ENCODE measurements around the gene TMEM86A. TPM values are rescaled to one million over a fixed set of nuclear protein-coding genes. Genes with fewer than 3 reads are reported as not detected.

The TMEM86A gene
- total RNA-seq, 1 donor from 2014 or later, result 1.1 TPM

- peak; percentile 25 for ATAC-seq
Observed at GRCh38 chr11:18727479-18728236, 29.1 kb downstream of the TMEM86A start.

DNA sequence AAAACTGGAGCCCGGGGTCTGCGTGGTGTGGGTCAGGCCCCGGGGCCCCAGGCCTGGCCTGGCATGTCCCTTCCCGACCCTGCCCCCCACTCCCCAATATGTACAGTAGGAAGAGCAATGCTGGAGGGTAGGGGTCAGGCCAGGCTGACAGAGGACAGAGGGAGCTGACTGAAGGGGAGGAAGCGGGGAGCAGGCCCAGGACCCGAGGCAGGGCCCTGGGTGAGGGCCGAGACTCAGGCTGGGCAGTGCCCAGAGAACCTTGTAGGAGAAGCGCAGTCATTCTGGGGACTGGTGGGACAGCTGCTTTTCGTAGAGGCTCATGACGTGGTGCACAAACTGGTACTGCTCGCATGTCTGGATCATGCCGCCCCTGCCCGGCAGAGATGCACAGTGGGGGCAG, 30.1 kb downstream of the TMEM86A start:
- ATAC-seq, result no peak

DNA sequence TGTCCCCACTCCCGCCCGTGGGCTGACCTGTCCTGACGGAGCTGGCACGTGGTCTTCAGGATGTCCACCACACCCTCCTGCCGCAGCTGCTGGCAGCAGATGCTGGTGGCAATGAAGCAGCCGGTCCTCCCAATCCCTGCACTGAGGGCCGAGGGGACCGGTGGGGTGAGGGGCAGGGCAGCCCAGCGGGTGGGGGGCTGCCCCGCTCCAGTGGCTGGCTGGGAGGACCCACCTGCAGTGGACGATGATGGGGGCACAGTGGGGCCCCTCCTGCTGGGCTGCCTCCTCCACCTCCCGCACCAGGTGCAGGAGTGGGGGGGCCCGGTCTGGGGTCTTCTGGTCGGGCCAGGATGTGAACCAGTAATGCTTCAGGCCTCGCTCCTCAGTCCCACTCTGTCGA, 30.8 kb downstream of the TMEM86A start:
- ATAC-seq, result no peak

- ATAC-seq, result no peak
Observed at GRCh38 chr11:18730020-18730419, 31.4 kb downstream of the TMEM86A start.

- no peak for ATAC-seq
Observed at GRCh38 chr11:18731441-18731840, 32.9 kb downstream of the TMEM86A start.

DNA sequence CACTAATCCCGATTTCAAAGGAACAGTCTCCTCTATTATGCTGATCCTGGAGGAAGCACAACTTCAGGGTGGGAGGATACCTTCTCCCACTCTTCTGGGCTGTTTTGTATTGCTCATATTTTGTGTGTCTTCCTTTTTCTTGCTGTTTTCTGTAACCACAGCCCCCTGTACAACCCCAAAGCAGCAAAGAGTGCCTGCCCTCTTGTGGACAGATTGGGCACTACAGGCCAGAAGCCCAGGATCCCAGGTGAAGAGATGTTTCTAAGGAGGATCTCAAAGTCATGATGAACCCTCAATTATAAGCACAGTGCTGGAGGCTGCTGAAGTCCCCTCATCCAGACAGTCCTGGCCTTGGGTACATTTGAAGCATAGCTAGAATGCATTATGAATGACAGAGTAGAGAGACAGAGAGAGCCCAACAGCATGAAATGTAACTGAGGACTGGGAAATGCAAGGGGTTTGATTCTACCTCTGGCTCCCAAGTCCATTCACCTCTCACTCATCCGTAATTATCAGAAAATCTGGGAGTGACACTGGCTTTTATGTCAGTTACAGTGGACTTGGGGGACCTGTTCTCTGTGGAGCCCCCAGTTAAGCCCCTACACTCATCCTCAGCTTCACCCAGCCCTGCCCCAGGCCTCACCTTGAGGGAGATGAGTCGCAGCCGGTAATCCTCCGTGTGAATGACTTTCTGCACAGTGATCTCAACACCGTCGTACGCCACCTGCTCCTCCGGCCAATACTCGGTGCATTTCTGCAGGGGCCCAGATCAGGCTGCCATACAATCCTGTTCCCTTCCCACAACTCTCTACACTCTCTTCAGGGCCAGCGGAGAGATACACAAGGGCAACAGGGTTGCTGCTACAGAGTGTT, 33.6 kb downstream of the TMEM86A start:
- ATAC-seq, result peak; percentile 53

- no peak for ATAC-seq
Observed at GRCh38 chr11:18733202-18733601, 34.6 kb downstream of the TMEM86A start.

GRCh38 chr11:18736590-18737148, 38.1 kb downstream of the TMEM86A start:
- ATAC-seq, result no peak

- ATAC-seq, result no peak
Observed at GRCh38 chr11:18737642-18738041, 39.1 kb downstream of the TMEM86A start.

GRCh38 chr11:18739685-18740084, 41.1 kb downstream of the TMEM86A start:
- ATAC-seq, result no peak

DNA sequence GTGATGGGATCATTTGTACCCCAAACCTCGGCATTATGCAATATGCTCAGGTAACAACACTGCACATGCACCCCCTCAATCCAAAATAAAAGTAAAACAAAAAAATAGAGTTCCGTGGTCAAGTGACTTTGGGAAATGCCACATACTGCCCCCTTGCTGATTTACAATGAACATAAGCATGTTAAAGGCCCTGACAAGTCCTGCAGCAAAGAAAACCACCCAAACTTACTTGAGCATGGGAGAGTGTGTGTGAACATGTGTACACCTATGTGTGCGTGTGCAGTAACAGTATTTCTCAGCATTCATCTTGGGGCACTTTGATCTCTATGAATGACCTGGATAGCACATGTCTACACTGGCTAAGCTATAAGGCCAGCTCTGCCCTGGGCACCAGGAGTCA, 43.2 kb downstream of the TMEM86A start:
- no peak for ATAC-seq

- ATAC-seq, result no peak
Observed at GRCh38 chr11:18743365-18743764, 44.8 kb downstream of the TMEM86A start.

- no peak for ATAC-seq
Observed at GRCh38 chr11:18743900-18744514, 45.4 kb downstream of the TMEM86A start.

- ATAC-seq, result no peak
Observed at GRCh38 chr11:18745251-18745650, 46.7 kb downstream of the TMEM86A start.

DNA sequence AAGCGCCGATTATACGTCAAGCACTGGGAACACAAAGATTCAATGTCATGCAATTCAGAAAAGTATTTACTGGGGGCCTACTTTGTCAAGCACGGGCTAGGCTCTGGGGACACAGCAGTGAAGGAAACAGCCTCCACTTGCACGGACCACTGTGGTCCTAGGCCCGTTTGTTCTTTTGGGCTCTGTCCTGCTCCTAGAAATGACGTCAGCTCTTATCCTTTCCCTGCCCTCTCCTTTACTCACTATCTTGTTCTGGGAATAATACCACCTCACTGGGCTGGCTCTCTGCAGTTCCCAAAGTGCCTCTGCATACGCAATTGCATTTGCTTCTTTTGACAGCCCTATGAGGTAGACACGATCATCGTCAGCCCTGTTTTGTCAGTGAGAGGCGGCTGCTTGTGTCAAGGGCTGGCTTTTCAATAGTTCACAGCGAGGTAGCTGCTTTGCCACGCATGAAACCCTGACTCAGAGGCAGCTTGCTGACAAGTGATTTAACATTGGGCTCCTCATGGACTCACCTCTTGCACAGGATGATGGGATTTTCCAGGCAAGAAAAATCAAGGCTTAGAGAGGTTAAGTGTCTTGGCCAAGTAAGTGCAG, 50.3 kb downstream of the TMEM86A start:
- no peak for ATAC-seq

DNA sequence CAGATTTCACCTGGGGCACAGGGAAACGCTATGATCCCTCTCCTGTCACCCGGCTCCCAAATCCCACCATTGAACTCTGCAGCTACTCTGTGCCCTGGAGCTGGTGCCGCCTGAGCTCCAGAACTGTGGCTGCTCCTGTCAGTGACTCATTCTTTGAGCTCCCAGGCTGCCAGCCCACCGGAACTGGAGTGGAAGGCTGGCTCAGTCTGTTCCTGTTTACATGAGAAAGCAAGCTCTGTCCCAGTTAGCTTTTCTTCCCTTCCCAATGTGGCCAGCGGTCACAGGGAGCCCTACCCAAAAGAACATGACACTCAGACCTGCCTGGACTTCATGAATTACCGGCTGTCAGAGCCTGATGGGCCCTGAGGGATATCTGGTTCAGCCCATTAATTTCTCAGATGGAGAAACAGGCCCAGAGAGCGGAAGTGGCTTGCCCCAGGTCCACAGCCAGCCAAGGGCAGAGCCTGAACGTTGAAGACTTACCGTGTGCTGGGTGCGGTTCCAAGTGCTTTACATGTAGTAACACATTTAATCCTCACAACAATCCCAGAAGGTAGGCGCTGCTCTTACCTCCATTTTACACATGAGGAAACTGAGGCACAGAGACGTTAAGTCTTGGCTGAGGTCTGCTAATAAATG, 51.2 kb downstream of the TMEM86A start:
- ATAC-seq, result peak; percentile 77

GRCh38 chr11:18750944-18751343, 52.4 kb downstream of the TMEM86A start:
- no peak for ATAC-seq

DNA sequence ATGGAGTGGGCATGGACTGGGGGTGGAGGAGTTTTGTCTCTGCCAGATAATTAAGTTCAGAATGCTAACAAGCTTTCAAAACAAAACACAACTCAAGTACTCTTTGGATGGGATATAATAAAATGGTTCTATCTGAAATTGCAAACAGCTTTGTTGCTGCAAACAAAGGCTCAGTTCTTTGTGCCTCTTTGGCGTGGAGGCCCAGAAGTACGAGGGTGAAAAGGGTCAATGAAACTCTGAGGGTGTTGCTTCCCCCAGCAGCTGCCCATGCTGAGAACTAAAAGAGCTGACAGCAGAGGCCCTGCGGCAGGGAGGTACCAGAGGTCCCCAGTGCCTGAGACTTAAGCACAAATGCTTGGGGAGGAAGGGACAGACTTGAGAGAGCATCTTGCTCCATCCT, 53.9 kb downstream of the TMEM86A start:
- ATAC-seq, result no peak

DNA sequence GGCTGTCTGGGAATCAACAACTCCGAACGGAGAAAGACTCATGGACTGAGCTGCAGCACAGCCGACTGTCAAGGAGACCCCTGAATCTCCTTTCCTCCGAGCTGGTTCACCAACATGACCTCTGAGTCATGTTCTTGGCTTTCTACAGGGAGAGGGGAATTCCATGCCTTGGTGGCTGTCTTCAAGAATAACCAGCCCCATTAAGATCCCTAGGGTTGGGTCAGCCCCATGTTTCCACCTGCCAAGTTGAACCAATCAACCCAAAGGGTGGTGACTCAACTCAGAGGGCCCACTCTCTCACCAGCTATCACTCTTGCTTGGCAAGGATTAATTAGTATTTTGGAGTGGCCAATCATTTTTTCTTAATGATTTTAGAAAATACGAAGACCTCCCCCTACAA, 55.7 kb downstream of the TMEM86A start:
- ATAC-seq, result no peak

Measured in esophagus mucosa (tissue), 1 donor.